HepG2 (cell line): ENCODE results near the gene SLC4A11. TPM values are rescaled to one million over a fixed set of nuclear protein-coding genes. Genes with fewer than 3 reads are reported as not detected.

Experiments
- BCL6 ChIP-seq: IDR thresholded peaks from 2 replicates; pipeline ENCODE4 v1.6.1; 2016; ENCODE audit warnings: missing genetic modification reagents, missing compliant biosample characterization
- KDM5B ChIP-seq: sonication (generic); formaldehyde crosslinking; IDR thresholded peaks from 2 replicates; pipeline ENCODE4 v1.4.0; 2020; ENCODE audit warnings: missing genetic modification reagents, mild to moderate bottlenecking, borderline replicate concordance
- RAD21 ChIP-seq: fragments of 450-650 bp; formaldehyde crosslinking; IDR thresholded peaks from 2 replicates; pipeline ENCODE4 v1.5.0; 2020; ENCODE audit warnings: mild to moderate bottlenecking
- TCF12 ChIP-seq, 2 experiments: fragments of 450-650 bp in 1 of 2; sonication (generic) in 1 of 2; formaldehyde crosslinking in 1 of 2; IDR thresholded peaks; 2 replicates each; pipeline versions ENCODE4 v1.6.1 to v1.8.0; 2017 to 2022; ENCODE audit warnings: antibody characterized with exemption in 1 of 2, mild to moderate bottlenecking in 1 of 2, missing genetic modification reagents in 1 of 2, moderate library complexity in 1 of 2
- TP53 ChIP-seq: sonication (generic); formaldehyde crosslinking; conservative IDR thresholded peaks from 2 replicates; pipeline ENCODE4 v1.4.0; 2020; ENCODE audit warnings: missing genetic modification reagents
- ZNF292 ChIP-seq: sonication (generic); formaldehyde crosslinking; IDR thresholded peaks from 2 replicates; pipeline ENCODE4 v1.8.1; 2022; ENCODE audit warnings: mild to moderate bottlenecking, low read depth, missing genetic modification reagents, borderline replicate concordance
- ZNF552 ChIP-seq: sonication (generic); formaldehyde crosslinking; IDR thresholded peaks from 2 replicates; pipeline ENCODE4 v1.9.0; 2022; ENCODE audit warnings: missing genetic modification reagents, mild to moderate bottlenecking, borderline replicate concordance
- ZNF577 ChIP-seq: sonication (generic); formaldehyde crosslinking; IDR thresholded peaks from 2 replicates; pipeline ENCODE4 v1.4.0; 2020; ENCODE audit warnings: mild to moderate bottlenecking, low read depth, missing genetic modification reagents, borderline replicate concordance
- ZNF841 ChIP-seq: sonication (generic); formaldehyde crosslinking; IDR thresholded peaks from 2 replicates; pipeline ENCODE4 v1.8.1; 2023; ENCODE audit warnings: missing genetic modification reagents, borderline replicate concordance
- polyA plus RNA-seq, 8 experiments: library from polyadenylated mRNA; depleted of rRNA in 3 of 8; stranded (reverse) in 7 of 8; unstranded in 1 of 8; fragments of >200 nt; fragmentation: Illumina TruSeq in 4 of 8; extraction: Trizol in 4 of 8; gene quantifications; 2 replicates each; pipeline versions ENCODE4 v1.2.1 to v1.2.3, GENCODE V29; 2011 to 2016; ENCODE audit warnings: low read depth in 4 of 8, missing spikeins in 1 of 8, mixed read lengths in 1 of 8; ENCODE audit not compliant: insufficient read depth in 1 of 8
- total RNA-seq, 5 experiments: library from RNA; depleted of rRNA; stranded (reverse); fragments of >200 nt; fragmentation: Illumina TruSeq; extraction: Trizol; gene quantifications; 2 replicates each; pipeline ENCODE4 v1.2.3, GENCODE V29; 2016; ENCODE audit warnings: low read depth in 1 of 5
- TF ChIP-seq, protein P1 (sequence below): sonication (generic); formaldehyde crosslinking; IDR thresholded peaks from one replicate; pipeline ENCODE4 v1.5.1; 2020; ENCODE audit warnings: mild to moderate bottlenecking, missing genetic modification reagents; ENCODE audit errors: not compliant biosample characterization
- TF ChIP-seq, protein P2 (sequence below): fragments of 450-650 bp; IDR thresholded peaks from 2 replicates; pipeline ENCODE4 v1.6.1; 2017; ENCODE audit warnings: mild to moderate bottlenecking
- TF ChIP-seq, protein P3 (sequence below): sonication (generic); formaldehyde crosslinking; IDR thresholded peaks from 2 replicates; pipeline ENCODE4 v1.4.0; 2020; ENCODE audit warnings: missing genetic modification reagents, borderline replicate concordance

SLC4A11 gene
- total and polyA plus RNA-seq, 2 of the 13 experiments (the other 11 are each of a cell fraction or from before 2014, with no cell fraction given) = 3.9 to 27.0 TPM

DNA sequence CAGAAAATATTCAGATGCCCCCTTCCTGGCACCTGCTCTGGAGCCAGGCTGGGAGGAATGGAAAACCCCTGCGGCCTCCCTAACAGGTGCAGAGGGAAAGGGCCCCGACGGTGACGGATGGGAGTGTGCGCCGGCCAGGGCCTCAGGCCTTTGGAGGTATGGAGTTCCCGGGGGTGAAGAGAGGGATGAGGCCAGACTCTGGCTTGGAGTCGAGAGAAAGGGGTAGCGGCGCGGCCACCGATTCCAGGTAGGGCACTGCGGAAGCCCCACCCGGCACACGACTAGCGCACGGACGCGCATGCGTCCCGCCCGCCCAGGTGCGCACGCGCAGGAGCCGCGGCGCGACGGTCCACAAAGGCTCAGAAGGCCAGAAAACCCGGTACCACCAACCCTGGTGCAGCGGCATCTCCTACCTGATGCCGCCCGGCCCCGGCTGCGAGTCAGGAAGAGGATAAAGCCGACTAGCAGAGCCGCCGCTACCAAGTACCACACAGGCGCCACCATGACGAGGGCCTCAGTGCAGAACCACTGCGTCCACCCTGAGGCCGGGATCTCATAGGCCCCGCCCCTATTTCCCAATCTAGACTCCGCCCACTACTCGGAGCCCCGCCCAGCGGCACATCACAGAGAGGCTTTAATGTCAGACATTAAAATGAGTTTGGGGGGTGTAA lies 34.7 kb downstream of the SLC4A11 start, which contains the start of gene DDRGK1 (continued):
- TF ChIP-seq, protein P1, sequence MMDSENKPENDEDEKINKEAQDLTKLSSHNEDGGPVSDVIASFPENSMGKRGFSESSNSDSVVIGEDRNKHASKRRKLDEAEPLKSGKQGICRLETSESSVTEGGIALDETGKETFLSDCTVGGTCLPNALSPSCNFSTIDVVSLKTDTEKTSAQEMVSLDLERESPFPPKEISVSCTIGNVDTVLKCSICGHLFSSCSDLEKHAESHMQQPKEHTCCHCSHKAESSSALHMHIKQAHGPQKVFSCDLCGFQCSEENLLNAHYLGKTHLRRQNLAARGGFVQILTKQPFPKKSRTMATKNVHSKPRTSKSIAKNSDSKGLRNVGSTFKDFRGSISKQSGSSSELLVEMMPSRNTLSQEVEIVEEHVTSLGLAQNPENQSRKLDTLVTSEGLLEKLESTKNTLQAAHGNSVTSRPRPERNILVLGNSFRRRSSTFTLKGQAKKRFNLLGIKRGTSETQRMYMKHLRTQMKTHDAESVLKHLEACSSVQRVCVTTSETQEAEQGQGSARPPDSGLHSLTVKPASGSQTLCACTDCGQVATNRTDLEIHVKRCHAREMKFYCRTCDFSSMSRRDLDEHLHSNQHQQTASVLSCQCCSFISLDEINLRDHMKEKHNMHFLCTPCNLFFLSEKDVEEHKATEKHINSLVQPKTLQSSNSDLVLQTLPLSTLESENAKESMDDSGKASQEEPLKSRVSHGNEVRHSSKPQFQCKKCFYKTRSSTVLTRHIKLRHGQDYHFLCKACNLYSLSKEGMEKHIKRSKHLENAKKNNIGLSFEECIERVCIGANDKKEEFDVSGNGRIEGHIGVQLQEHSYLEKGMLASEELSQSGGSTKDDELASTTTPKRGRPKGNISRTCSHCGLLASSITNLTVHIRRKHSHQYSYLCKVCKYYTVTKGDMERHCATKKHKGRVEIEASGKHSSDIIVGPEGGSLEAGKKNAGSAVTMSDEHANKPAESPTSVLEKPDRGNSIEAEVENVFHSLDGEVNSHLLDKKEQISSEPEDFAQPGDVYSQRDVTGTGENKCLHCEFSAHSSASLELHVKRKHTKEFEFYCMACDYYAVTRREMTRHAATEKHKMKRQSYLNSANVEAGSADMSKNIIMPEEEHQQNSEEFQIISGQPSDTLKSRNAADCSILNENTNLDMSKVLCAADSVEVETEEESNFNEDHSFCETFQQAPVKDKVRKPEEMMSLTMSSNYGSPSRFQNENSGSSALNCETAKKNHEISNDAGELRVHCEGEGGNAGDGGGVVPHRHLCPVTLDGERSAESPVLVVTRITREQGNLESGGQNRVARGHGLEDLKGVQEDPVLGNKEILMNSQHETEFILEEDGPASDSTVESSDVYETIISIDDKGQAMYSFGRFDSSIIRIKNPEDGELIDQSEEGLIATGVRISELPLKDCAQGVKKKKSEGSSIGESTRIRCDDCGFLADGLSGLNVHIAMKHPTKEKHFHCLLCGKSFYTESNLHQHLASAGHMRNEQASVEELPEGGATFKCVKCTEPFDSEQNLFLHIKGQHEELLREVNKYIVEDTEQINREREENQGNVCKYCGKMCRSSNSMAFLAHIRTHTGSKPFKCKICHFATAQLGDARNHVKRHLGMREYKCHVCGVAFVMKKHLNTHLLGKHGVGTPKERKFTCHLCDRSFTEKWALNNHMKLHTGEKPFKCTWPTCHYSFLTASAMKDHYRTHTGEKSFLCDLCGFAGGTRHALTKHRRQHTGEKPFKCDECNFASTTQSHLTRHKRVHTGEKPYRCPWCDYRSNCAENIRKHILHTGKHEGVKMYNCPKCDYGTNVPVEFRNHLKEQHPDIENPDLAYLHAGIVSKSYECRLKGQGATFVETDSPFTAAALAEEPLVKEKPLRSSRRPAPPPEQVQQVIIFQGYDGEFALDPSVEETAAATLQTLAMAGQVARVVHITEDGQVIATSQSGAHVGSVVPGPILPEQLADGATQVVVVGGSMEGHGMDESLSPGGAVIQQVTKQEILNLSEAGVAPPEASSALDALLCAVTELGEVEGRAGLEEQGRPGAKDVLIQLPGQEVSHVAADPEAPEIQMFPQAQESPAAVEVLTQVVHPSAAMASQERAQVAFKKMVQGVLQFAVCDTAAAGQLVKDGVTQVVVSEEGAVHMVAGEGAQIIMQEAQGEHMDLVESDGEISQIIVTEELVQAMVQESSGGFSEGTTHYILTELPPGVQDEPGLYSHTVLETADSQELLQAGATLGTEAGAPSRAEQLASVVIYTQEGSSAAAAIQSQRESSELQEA (CRISPR knock-in tag) = peak; percentile 96
- TF ChIP-seq KDM5B (CRISPR knock-in tag) (peak; percentile 94), TP53 (CRISPR knock-in tag) (no peak; the same call in 1 of the 2 replicates), ZNF292 (CRISPR knock-in tag) (no peak), ZNF577 (CRISPR knock-in tag) (no peak), ZNF552 (CRISPR knock-in tag) (peak; percentile 8; the same call in 1 of the 2 replicates), RAD21 (CRISPR knock-in tag) (peak; percentile 73), TCF12 (IDR thresholded peaks at IDR 0.05) (no peak), TCF12 (CRISPR knock-in tag; IDR thresholded peaks at IDR 0.05) (no peak; the same call in none of the 2 replicates), BCL6 (CRISPR knock-in tag) (no peak), ZNF841 (no peak)
- TF ChIP-seq, protein P2, sequence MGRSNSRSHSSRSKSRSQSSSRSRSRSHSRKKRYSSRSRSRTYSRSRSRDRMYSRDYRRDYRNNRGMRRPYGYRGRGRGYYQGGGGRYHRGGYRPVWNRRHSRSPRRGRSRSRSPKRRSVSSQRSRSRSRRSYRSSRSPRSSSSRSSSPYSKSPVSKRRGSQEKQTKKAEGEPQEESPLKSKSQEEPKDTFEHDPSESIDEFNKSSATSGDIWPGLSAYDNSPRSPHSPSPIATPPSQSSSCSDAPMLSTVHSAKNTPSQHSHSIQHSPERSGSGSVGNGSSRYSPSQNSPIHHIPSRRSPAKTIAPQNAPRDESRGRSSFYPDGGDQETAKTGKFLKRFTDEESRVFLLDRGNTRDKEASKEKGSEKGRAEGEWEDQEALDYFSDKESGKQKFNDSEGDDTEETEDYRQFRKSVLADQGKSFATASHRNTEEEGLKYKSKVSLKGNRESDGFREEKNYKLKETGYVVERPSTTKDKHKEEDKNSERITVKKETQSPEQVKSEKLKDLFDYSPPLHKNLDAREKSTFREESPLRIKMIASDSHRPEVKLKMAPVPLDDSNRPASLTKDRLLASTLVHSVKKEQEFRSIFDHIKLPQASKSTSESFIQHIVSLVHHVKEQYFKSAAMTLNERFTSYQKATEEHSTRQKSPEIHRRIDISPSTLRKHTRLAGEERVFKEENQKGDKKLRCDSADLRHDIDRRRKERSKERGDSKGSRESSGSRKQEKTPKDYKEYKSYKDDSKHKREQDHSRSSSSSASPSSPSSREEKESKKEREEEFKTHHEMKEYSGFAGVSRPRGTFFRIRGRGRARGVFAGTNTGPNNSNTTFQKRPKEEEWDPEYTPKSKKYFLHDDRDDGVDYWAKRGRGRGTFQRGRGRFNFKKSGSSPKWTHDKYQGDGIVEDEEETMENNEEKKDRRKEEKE = no peak
- TF ChIP-seq, protein P3, sequence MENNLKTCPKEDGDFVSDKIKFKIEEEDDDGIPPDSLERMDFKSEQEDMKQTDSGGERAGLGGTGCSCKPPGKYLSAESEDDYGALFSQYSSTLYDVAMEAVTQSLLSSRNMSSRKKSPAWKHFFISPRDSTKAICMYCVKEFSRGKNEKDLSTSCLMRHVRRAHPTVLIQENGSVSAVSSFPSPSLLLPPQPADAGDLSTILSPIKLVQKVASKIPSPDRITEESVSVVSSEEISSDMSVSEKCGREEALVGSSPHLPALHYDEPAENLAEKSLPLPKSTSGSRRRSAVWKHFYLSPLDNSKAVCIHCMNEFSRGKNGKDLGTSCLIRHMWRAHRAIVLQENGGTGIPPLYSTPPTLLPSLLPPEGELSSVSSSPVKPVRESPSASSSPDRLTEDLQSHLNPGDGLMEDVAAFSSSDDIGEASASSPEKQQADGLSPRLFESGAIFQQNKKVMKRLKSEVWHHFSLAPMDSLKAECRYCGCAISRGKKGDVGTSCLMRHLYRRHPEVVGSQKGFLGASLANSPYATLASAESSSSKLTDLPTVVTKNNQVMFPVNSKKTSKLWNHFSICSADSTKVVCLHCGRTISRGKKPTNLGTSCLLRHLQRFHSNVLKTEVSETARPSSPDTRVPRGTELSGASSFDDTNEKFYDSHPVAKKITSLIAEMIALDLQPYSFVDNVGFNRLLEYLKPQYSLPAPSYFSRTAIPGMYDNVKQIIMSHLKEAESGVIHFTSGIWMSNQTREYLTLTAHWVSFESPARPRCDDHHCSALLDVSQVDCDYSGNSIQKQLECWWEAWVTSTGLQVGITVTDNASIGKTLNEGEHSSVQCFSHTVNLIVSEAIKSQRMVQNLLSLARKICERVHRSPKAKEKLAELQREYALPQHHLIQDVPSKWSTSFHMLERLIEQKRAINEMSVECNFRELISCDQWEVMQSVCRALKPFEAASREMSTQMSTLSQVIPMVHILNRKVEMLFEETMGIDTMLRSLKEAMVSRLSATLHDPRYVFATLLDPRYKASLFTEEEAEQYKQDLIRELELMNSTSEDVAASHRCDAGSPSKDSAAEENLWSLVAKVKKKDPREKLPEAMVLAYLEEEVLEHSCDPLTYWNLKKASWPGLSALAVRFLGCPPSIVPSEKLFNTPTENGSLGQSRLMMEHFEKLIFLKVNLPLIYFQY (CRISPR knock-in tag) = peak; percentile 81
